ENCODE results near the gene PSD2. TPM values are rescaled to one million over a fixed set of nuclear protein-coding genes. Genes with fewer than 3 reads are reported as not detected.

Gene PSD2
- polyA plus RNA-seq, 4 donors = 1.6 to 2.4 (median 2.1) TPM

- DNase-seq (ENCODE audit: low read depth in 4 of 4, low spot score in 3 of 4) = no peak
These were observed 15.0 kb downstream of the PSD2 start for GRCh38 chr5:139810341-139811273.

- DNase-seq (ENCODE audit: low read depth in 4 of 4, low spot score in 3 of 4) = no peak
These were observed 15.6 kb downstream of the PSD2 start for GRCh38 chr5:139811274-139811607.

GRCh38 chr5:139812323-139812722 lies 16.7 kb downstream of the PSD2 start:
- DNase-seq (ENCODE audit: low read depth in 4 of 4, low spot score in 3 of 4) = no peak

- DNase-seq (ENCODE audit: low read depth in 4 of 4, low spot score in 3 of 4) = no peak
These were observed 17.5 kb downstream of the PSD2 start for GRCh38 chr5:139812836-139813805.

- no peak for DNase-seq (ENCODE audit: low read depth in 4 of 4, low spot score in 3 of 4)
These were observed 18.6 kb downstream of the PSD2 start for GRCh38 chr5:139814191-139814601.

- DNase-seq (ENCODE audit: low read depth in 4 of 4, low spot score in 3 of 4) = no peak
These were observed 19.2 kb downstream of the PSD2 start for GRCh38 chr5:139814704-139815280.

- no peak for DNase-seq (ENCODE audit: low read depth in 4 of 4, low spot score in 3 of 4)
These were observed 21.0 kb downstream of the PSD2 start for GRCh38 chr5:139816566-139816965.

- DNase-seq (ENCODE audit: low read depth in 4 of 4, low spot score in 3 of 4) = no peak
These were observed 21.8 kb downstream of the PSD2 start for GRCh38 chr5:139817362-139817761.

- DNase-seq (ENCODE audit: low read depth in 4 of 4, low spot score in 3 of 4) = no peak
These were observed 22.4 kb downstream of the PSD2 start for GRCh38 chr5:139817970-139818369.

- DNase-seq (ENCODE audit: low read depth in 4 of 4, low spot score in 3 of 4) = no peak
These were observed 24.5 kb downstream of the PSD2 start for GRCh38 chr5:139820130-139820529.

- no peak for DNase-seq (ENCODE audit: low read depth in 4 of 4, low spot score in 3 of 4)
These were observed 25.0 kb downstream of the PSD2 start for GRCh38 chr5:139820606-139821005.

- DNase-seq (ENCODE audit: low read depth in 4 of 4, low spot score in 3 of 4) = no peak
These were observed 26.4 kb downstream of the PSD2 start for GRCh38 chr5:139821806-139822552.

- DNase-seq (ENCODE audit: low read depth in 4 of 4, low spot score in 3 of 4) = no peak
These were observed 27.2 kb downstream of the PSD2 start for GRCh38 chr5:139822553-139823425.

- DNase-seq (ENCODE audit: low read depth in 4 of 4, low spot score in 3 of 4) = no peak
These were observed 28.2 kb downstream of the PSD2 start for GRCh38 chr5:139823757-139824355.

GRCh38 chr5:139825690-139826089 lies 30.1 kb downstream of the PSD2 start:
- no peak for DNase-seq (ENCODE audit: low read depth in 4 of 4, low spot score in 3 of 4)

GRCh38 chr5:139828207-139828895 lies 32.7 kb downstream of the PSD2 start:
- no peak for DNase-seq (ENCODE audit: low read depth in 4 of 4, low spot score in 3 of 4)

- DNase-seq (ENCODE audit: low read depth in 4 of 4, low spot score in 3 of 4) = no peak
These were observed 33.9 kb downstream of the PSD2 start for GRCh38 chr5:139829471-139829870.

- DNase-seq (ENCODE audit: low read depth in 4 of 4, low spot score in 3 of 4) = no peak
These were observed 36.0 kb downstream of the PSD2 start for GRCh38 chr5:139831624-139832023.
